Upper lobe of left lung (tissue), 6 donors: Measurements from ENCODE around the gene FOXA3. TPM values are rescaled to one million over a fixed set of nuclear protein-coding genes. Genes with fewer than 3 reads are reported as not detected.

Experiments
- ATAC-seq, 2 donors: fragments of 200-7000 bp; cut with Tn5 transposase; one replicate each; pipeline ENCODE4 v1.9.1; 2022; ENCODE audit warnings: mild to moderate bottlenecking in 2 of 2, moderate library complexity in 2 of 2; ENCODE audit not compliant: low FRiP score in 2 of 2
- DNase-seq, 2 donors: peaks; one replicate each; pipeline ENCODE4 v3.0.0-alpha.2; 2019 to 2020
- H3K27ac ChIP-seq, 4 donors: fragments of 200-600 bp; sonication (generic); one replicate each; pipeline ENCODE4 v1.5.1; 2016 to 2019
- H3K27me3 ChIP-seq, 4 donors: fragments of 200-600 bp; sonication (generic); one replicate each; pipeline ENCODE4 v1.5.1; 2017 to 2019
- H3K36me3 ChIP-seq, 4 donors: fragments of 200-600 bp; sonication (generic); one replicate each; pipeline ENCODE4 v1.5.1; 2016 to 2019
- H3K4me1 ChIP-seq, 4 donors: fragments of 200-600 bp; sonication (generic); one replicate each; pipeline ENCODE4 v1.5.1; 2018 to 2019
- H3K4me3 ChIP-seq, 4 donors: fragments of 200-600 bp; sonication (generic); one replicate each; pipeline ENCODE4 v1.5.1; 2017 to 2019; ENCODE audit warnings: mild to moderate bottlenecking in 2 of 4, moderate library complexity in 1 of 4
- H3K9me3 ChIP-seq, 4 donors: fragments of 200-600 bp; sonication (generic); one replicate each; pipeline ENCODE4 v1.5.1; 2018 to 2019
- CTCF ChIP-seq, 6 experiments: fragments of 450-650 bp in 4 of 6; fragments of 200-600 bp in 2 of 6; sonication (generic) in 2 of 6; IDR thresholded peaks; one replicate each; pipeline ENCODE4 v1.5.1; 2016 to 2019; ENCODE audit warnings: antibody characterized with exemption in 6 of 6
- EP300 ChIP-seq, 4 donors: sonication (generic); formaldehyde crosslinking; IDR thresholded peaks; one replicate each; pipeline ENCODE4 v1.5.1; 2017; ENCODE audit warnings: antibody characterized with exemption in 4 of 4, control low read depth in 2 of 4
- POLR2A ChIP-seq, 4 donors: fragments of 450-650 bp; IDR thresholded peaks; one replicate each; pipeline ENCODE4 v1.5.1; 2016 to 2017; ENCODE audit warnings: antibody characterized with exemption in 4 of 4, mild to moderate bottlenecking in 2 of 4
- POLR2AphosphoS5 ChIP-seq, 2 donors: sonication (generic); formaldehyde crosslinking; IDR thresholded peaks; one replicate each; pipeline ENCODE4 v1.5.1; 2017; ENCODE audit warnings: antibody characterized with exemption in 2 of 2
- WGBS, 2 donors: methylation state at CpG; one replicate each; pipeline ENCODE4 v1.1.5; 2017 to 2018; 5-methylcytosine and 5-hydroxymethylcytosine counted together
- total RNA-seq, 6 donors: library from RNA; depleted of rRNA in 4 of 6; stranded (reverse); fragments of >200 nt in 4 of 6; gene quantifications; one replicate each; pipeline versions ENCODE4 v1.1.0 to v1.2.1, GENCODE V29; 2016 to 2021
- donor health status: DM: no; HTN: no; CAD: no; lungs with moderate emphysema.
- donor health status: DM: no; HTN: yes; CAD: no; lungs with severe emphysema.

The FOXA3 gene
- total RNA-seq, 6 donors from 2014 or later: 0.46 to 1.2 (median 0.46) TPM; not detected in 3

GRCh38 chr19:45920458-45920857 lies 56.3 kb downstream of the FOXA3 start:
- Histone ChIP-seq H3K36me3 (no peaks in the 10 kb centered on the region), H3K4me3 (no peak overlapping the region), H3K27me3 (no peaks in the 10 kb centered on the region), H3K9me3 (no peaks in the 10 kb centered on the region), H3K4me1 (no peaks in the 10 kb centered on the region), H3K27ac (no peak overlapping the region)
- 57 to 60% methylated on average over 8 of the region's 8 CpGs for WGBS, 2 donors
- ATAC-seq (no peak), DNase-seq (no peak)
- no peak for TF ChIP-seq POLR2A (IDR thresholded peaks at IDR 0.05)
- no peak for TF ChIP-seq POLR2AphosphoS5 (IDR thresholded peaks at IDR 0.05)
- TF ChIP-seq CTCF (IDR thresholded peaks at IDR 0.05): no peak
- no peak for TF ChIP-seq EP300 (IDR thresholded peaks at IDR 0.05)

- Histone ChIP-seq H3K4me3 (no peak overlapping the region), H3K4me1 (no peaks in the 10 kb centered on the region), H3K36me3 (no peaks in the 10 kb centered on the region), H3K27me3 (no peaks in the 10 kb centered on the region), H3K9me3 (no peaks in the 10 kb centered on the region), H3K27ac (no peak overlapping the region)
- DNase-seq: no peak
- ATAC-seq: no peak
- WGBS, 2 donors: 66 to 70% methylated on average over 9 of the region's 9 CpGs
- TF ChIP-seq CTCF (IDR thresholded peaks at IDR 0.05) (peak in 1 of 6 experiments; percentile 6), POLR2AphosphoS5 (IDR thresholded peaks at IDR 0.05) (no peak)
These were observed 58.2 kb downstream of the FOXA3 start for GRCh38 chr19:45922281-45922680.

Other genes starting within 250 kb of the FOXA3 start
- 10 to 100 TPM; 34.1 to 70.2 (median 48.2) TPM for gene EML2, start 224.9 kb upstream of the FOXA3 start, total RNA-seq
- 10 to 100 TPM in 1 of 6 donors, 1 to 10 TPM in 5; 2.9 to 17.8 (median 6.0) TPM for gene GIPR, start 196.1 kb upstream of the FOXA3 start, total RNA-seq
- gene SNRPD2, start 172.4 kb upstream of the FOXA3 start, total RNA-seq: 100 to 1,000 TPM in 5 of 6 donors, 10 to 100 TPM in 1; 58.7 to 261 (median 161) TPM
- gene QPCTL, start 171.7 kb upstream of the FOXA3 start, total RNA-seq: 10 to 100 TPM in 3 of 6 donors, 1 to 10 TPM in 3; 7.1 to 18.3 (median 10.1) TPM
- gene FBXO46, start 133.4 kb upstream of the FOXA3 start, total RNA-seq: 10 to 100 TPM; 12.0 to 21.1 (median 20.6) TPM
- gene MEIOSIN, start 130.9 kb upstream of the FOXA3 start, total RNA-seq: not detected
- 10 to 100 TPM in 4 of 6 donors, 1 to 10 TPM in 2; 6.2 to 36.7 (median 17.8) TPM for gene SIX5, start 95.1 kb upstream of the FOXA3 start, total RNA-seq
- 100 to 1,000 TPM in 1 of 6 donors, 10 to 100 TPM in 5; 24.2 to 192 (median 43.8) TPM for gene DMPK, start 81.8 kb upstream of the FOXA3 start, total RNA-seq
- 100 to 1,000 TPM in 1 of 6 donors, 10 to 100 TPM in 5; 29.4 to 109 (median 57.4) TPM for gene DMWD, start 71.5 kb upstream of the FOXA3 start, total RNA-seq
- 1 to 10 TPM in 1 of 6 donors, under 1 TPM in 3, not detected in 2; 0.15 to 5.2 (median 0.32) TPM for gene RSPH6A, start 49.0 kb upstream of the FOXA3 start, total RNA-seq
- gene SYMPK, start 1.2 kb upstream of the FOXA3 start, total RNA-seq: 100 to 1,000 TPM in 2 of 6 donors, 10 to 100 TPM in 4; 35.0 to 345 (median 76.0) TPM
- 10 to 100 TPM; 23.2 to 36.5 (median 30.5) TPM for gene IRF2BP1, start 21.8 kb downstream of the FOXA3 start, total RNA-seq
- gene MYPOP, start 38.3 kb downstream of the FOXA3 start, total RNA-seq: 10 to 100 TPM in 2 of 6 donors, 1 to 10 TPM in 4; 2.3 to 13.6 (median 9.2) TPM
- not detected for gene NANOS2, start 50.5 kb downstream of the FOXA3 start, total RNA-seq
- gene NOVA2, start 109.5 kb downstream of the FOXA3 start, total RNA-seq: 10 to 100 TPM in 4 of 6 donors, 1 to 10 TPM in 2; 4.7 to 19.0 (median 13.9) TPM
- gene CCDC61, start 131.1 kb downstream of the FOXA3 start, total RNA-seq: 10 to 100 TPM in 5 of 6 donors, 1 to 10 TPM in 1; 5.9 to 28.3 (median 20.3) TPM
- 1 to 10 TPM in 4 of 6 donors, not detected in 2; 2.1 to 4.3 (median 3.3) TPM for gene PGLYRP1, start 158.7 kb downstream of the FOXA3 start, total RNA-seq
- not detected for gene IGFL4, start 176.7 kb downstream of the FOXA3 start, total RNA-seq